Ishikawa (cell line): ENCODE data around the gene DENND4A.

Experiments used
- CREB1 ChIP-seq: IDR thresholded peaks from 2 replicates; pipeline ENCODE4 v1.6.1; 2012; ENCODE audit warnings: low read depth
- EGR1 ChIP-seq: IDR thresholded peaks from 2 replicates; pipeline ENCODE4 v1.6.1; 2012
- EP300 ChIP-seq: IDR thresholded peaks from 2 replicates; pipeline ENCODE4 v1.6.1; 2012; ENCODE audit warnings: borderline replicate concordance
- NFIC ChIP-seq: IDR thresholded peaks from 2 replicates; pipeline ENCODE4 v1.6.1; 2012
- RAD21 ChIP-seq: IDR thresholded peaks from 2 replicates; pipeline ENCODE4 v1.6.1; 2012; ENCODE audit warnings: low read depth
- TAF1 ChIP-seq: IDR thresholded peaks from 2 replicates; pipeline ENCODE4 v1.6.1; 2012; ENCODE audit warnings: low read depth, mild to moderate bottlenecking
- TCF12 ChIP-seq: IDR thresholded peaks from 2 replicates; pipeline ENCODE4 v1.6.1; 2012; ENCODE audit warnings: low read depth
- TF ChIP-seq, protein P1 (sequence below): IDR thresholded peaks from 2 replicates; pipeline ENCODE4 v1.6.1; 2012; ENCODE audit warnings: low read depth, mild to moderate bottlenecking
- TF ChIP-seq, protein P2 (sequence below): IDR thresholded peaks from 2 replicates; pipeline ENCODE4 v1.6.1; 2012
- TF ChIP-seq, protein P3 (sequence below): IDR thresholded peaks from 2 replicates; pipeline ENCODE4 v1.6.1; 2012

DNA sequence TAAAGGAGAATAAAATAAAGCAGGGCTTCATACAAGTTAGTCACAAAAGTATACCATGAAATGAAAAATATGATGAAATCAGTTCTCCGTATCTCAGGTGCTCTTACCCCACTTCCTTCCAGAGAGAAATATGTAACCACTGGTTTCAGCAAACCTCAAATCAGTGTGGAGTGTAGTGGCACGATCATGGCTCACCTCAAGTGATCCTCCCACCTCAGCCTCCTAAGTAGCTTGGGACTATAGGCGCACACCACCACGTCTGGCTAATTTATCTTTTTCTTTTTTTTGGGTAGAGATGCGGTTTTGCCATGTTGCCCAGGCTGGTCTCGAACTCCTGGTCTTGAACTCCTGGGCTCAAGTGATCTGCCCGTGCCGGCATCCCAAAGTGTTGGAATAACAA, 24.2 kb downstream of the DENND4A start:
- TF ChIP-seq TCF12, result no peak
- no peak for TF ChIP-seq EP300
- TF ChIP-seq, protein P1, sequence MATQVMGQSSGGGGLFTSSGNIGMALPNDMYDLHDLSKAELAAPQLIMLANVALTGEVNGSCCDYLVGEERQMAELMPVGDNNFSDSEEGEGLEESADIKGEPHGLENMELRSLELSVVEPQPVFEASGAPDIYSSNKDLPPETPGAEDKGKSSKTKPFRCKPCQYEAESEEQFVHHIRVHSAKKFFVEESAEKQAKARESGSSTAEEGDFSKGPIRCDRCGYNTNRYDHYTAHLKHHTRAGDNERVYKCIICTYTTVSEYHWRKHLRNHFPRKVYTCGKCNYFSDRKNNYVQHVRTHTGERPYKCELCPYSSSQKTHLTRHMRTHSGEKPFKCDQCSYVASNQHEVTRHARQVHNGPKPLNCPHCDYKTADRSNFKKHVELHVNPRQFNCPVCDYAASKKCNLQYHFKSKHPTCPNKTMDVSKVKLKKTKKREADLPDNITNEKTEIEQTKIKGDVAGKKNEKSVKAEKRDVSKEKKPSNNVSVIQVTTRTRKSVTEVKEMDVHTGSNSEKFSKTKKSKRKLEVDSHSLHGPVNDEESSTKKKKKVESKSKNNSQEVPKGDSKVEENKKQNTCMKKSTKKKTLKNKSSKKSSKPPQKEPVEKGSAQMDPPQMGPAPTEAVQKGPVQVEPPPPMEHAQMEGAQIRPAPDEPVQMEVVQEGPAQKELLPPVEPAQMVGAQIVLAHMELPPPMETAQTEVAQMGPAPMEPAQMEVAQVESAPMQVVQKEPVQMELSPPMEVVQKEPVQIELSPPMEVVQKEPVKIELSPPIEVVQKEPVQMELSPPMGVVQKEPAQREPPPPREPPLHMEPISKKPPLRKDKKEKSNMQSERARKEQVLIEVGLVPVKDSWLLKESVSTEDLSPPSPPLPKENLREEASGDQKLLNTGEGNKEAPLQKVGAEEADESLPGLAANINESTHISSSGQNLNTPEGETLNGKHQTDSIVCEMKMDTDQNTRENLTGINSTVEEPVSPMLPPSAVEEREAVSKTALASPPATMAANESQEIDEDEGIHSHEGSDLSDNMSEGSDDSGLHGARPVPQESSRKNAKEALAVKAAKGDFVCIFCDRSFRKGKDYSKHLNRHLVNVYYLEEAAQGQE, result no peak
- no peak for TF ChIP-seq CREB1
- no peak for TF ChIP-seq RAD21
- TF ChIP-seq TAF1, result no peak
- TF ChIP-seq, protein P2, sequence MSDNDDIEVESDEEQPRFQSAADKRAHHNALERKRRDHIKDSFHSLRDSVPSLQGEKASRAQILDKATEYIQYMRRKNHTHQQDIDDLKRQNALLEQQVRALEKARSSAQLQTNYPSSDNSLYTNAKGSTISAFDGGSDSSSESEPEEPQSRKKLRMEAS, result no peak
- TF ChIP-seq, protein P3, sequence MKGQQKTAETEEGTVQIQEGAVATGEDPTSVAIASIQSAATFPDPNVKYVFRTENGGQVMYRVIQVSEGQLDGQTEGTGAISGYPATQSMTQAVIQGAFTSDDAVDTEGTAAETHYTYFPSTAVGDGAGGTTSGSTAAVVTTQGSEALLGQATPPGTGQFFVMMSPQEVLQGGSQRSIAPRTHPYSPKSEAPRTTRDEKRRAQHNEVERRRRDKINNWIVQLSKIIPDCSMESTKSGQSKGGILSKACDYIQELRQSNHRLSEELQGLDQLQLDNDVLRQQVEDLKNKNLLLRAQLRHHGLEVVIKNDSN, result no peak
- TF ChIP-seq EGR1, result no peak
- no peak for TF ChIP-seq NFIC
